ENCODE data around the gene DDX6.
"Not testable (repeated sequence)": the region's sequence is repeated elsewhere in the genome, so short reads cannot be mapped to it uniquely, and the experiment has no call there.

DDX6 gene

DNA sequence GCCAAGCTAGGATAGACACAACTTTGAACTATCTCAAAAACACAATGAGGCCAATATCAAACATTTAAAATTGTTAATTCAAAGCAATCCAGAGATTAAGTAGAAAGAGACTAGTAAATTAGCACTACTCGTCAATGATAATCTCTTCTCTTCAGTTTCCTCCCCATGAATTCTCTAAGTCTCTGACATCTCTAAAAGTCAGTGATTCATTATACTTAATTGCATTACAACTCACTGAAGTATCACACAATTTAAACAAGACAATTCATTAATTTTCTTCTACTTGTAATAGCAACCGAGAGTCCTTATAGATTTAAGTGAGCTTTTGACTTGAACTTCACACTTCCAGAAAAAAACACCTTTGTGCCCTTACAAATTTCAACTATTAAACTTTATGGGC is 4.3 kb downstream of the DDX6 start:
- Histone ChIP-seq H3K27me3 (ENCODE audit: insufficient read depth, low read length, poor library complexity) (no peaks in the 10 kb centered on the region), H2AFZ (ENCODE audit: low read depth, low read length) (no peak overlapping the region), H3K27ac (ENCODE audit: low read length) (no peak overlapping the region), H3K4me1 (ENCODE audit: insufficient read depth, low read length) (peaks cover 46% of the 10 kb centered on the region), H3K9ac (ENCODE audit: low read depth, low read length) (peak overlapping the region; percentile 3; the same call in 1 of the 2 replicates), H3K4me2 (ENCODE audit: insufficient read depth, low read length) (peak overlapping the region; percentile 71; the same call in 1 of the 2 replicates), H3K4me3 (ENCODE audit: low read depth in 1 of 2, low read length in 2 of 2) (peak overlapping the region in 1 of 2 experiments; percentile 1; a peak in 1 of 4 replicates), H4K20me1 (ENCODE audit: insufficient read depth, low read length) (peaks cover 78% of the 10 kb centered on the region), H3K79me2 (ENCODE audit: insufficient read depth, low read length) (peaks cover 100% of the 10 kb centered on the region), H3K36me3 (ENCODE audit: insufficient read depth, low read length) (peaks cover 74% of the 10 kb centered on the region), H3K9me3 (ENCODE audit: insufficient read depth, low read length, severe bottlenecking) (no peaks in the 10 kb centered on the region)
- TF ChIP-seq EZH2 (IDR thresholded peaks at IDR 0.05; ENCODE audit: borderline replicate concordance, low read depth, low read length, severe bottlenecking), result no peak
- TF ChIP-seq, protein P1, sequence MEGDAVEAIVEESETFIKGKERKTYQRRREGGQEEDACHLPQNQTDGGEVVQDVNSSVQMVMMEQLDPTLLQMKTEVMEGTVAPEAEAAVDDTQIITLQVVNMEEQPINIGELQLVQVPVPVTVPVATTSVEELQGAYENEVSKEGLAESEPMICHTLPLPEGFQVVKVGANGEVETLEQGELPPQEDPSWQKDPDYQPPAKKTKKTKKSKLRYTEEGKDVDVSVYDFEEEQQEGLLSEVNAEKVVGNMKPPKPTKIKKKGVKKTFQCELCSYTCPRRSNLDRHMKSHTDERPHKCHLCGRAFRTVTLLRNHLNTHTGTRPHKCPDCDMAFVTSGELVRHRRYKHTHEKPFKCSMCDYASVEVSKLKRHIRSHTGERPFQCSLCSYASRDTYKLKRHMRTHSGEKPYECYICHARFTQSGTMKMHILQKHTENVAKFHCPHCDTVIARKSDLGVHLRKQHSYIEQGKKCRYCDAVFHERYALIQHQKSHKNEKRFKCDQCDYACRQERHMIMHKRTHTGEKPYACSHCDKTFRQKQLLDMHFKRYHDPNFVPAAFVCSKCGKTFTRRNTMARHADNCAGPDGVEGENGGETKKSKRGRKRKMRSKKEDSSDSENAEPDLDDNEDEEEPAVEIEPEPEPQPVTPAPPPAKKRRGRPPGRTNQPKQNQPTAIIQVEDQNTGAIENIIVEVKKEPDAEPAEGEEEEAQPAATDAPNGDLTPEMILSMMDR (IDR thresholded peaks at IDR 0.05; ENCODE audit: borderline replicate concordance, extremely low read depth, low read length, poor library complexity, severe bottlenecking), result no peak
- no peak for DNase-seq
- no peak for ATAC-seq (ENCODE audit: insufficient read depth, low read depth)

DNA sequence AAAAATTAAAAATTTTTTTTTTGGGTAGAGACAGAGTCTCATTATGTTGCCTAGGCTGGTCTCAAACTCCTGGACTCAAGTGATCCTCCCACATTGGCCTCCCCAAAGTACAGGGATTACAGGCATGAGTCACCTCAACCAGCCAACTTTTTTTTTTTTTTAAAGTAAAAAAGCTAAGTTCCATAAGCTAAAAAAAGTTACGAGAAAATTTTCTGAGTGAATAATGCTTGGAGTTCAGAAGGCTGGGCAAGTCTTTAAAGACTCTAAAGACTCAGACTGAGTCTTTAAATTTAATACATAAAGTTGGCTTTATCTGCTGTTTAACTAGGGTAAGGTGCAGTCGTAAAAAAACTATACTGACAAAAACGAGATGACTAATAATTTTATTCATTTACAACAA is 5.6 kb downstream of the DDX6 start:
- H3K36me3 ChIP-seq (ENCODE audit: insufficient read depth, low read length), result peaks cover 84% of the 10 kb centered on the region
- H3K9ac ChIP-seq (ENCODE audit: low read depth, low read length), result no peak overlapping the region
- no peak for ATAC-seq (ENCODE audit: insufficient read depth, low read depth)
- H2AFZ ChIP-seq (ENCODE audit: low read depth, low read length), result no peak overlapping the region
- peaks cover 100% of the 10 kb centered on the region for H3K79me2 ChIP-seq (ENCODE audit: insufficient read depth, low read length)
- H3K4me3 ChIP-seq (ENCODE audit: low read depth in 1 of 2, low read length in 2 of 2), result no peak overlapping the region
- H3K4me2 ChIP-seq (ENCODE audit: insufficient read depth, low read length), result peak overlapping the region; percentile 71; the same call in 1 of the 2 replicates
- H4K20me1 ChIP-seq (ENCODE audit: insufficient read depth, low read length), result peaks cover 89% of the 10 kb centered on the region
- no peak for DNase-seq
- H3K9me3 ChIP-seq (ENCODE audit: insufficient read depth, low read length, severe bottlenecking), result no peaks in the 10 kb centered on the region
- no peak for TF ChIP-seq EZH2 (IDR thresholded peaks at IDR 0.05; ENCODE audit: borderline replicate concordance, low read depth, low read length, severe bottlenecking)
- TF ChIP-seq, protein P1 (IDR thresholded peaks at IDR 0.05; ENCODE audit: borderline replicate concordance, extremely low read depth, low read length, poor library complexity, severe bottlenecking), result no peak
- H3K27ac ChIP-seq (ENCODE audit: low read length), result no peak overlapping the region
- H3K4me1 ChIP-seq (ENCODE audit: insufficient read depth, low read length), result peaks cover 48% of the 10 kb centered on the region
- H3K27me3 ChIP-seq (ENCODE audit: insufficient read depth, low read length, poor library complexity), result no peaks in the 10 kb centered on the region

DNA sequence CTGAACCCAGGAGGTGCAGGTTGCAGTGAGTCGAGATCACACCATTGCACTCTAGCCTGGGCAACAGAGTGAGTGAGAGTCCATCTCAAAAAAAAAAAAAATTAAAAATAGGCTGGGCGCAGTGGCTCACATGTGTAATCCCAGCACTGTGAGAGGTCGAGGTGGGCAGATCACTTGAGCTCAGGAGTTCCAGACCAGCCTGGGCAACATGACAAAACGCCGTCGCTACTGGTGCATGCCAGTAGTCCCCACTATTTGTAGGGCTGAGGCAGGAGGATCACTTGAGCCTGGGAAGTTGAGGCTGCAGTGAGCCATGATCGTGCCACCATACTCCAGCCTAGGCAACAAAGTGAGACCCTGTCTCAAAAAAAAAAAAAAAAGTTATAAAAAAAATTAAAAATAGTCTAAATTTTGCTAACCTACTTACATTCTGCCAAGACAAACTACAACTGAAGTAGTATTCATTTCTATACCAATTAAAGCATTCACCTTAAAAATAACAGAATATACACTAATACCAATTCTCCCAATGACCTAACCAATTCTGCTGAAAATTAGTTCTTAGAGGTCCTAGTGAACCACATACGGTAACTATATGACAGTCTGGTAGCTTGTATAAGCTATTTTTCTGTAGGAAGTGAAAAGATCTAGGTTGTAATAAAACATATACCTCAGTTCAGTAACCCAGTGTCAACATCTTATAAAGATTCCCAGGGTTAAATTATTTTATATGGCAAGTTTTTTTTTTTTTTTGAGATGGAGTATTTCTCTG is 7.1 kb downstream of the DDX6 start:
- H3K9ac ChIP-seq (ENCODE audit: low read depth, low read length), result no peak overlapping the region
- H3K79me2 ChIP-seq (ENCODE audit: insufficient read depth, low read length), result peaks cover 100% of the 10 kb centered on the region
- H2AFZ ChIP-seq (ENCODE audit: low read depth, low read length), result no peak overlapping the region
- ATAC-seq (ENCODE audit: insufficient read depth, low read depth) (no peak), DNase-seq (no peak)
- no peaks in the 10 kb centered on the region for H3K9me3 ChIP-seq (ENCODE audit: insufficient read depth, low read length, severe bottlenecking)
- H3K27ac ChIP-seq (ENCODE audit: low read length), result no peak overlapping the region
- peaks cover 87% of the 10 kb centered on the region for H3K36me3 ChIP-seq (ENCODE audit: insufficient read depth, low read length)
- H3K27me3 ChIP-seq (ENCODE audit: insufficient read depth, low read length, poor library complexity), result no peaks in the 10 kb centered on the region
- peaks cover 41% of the 10 kb centered on the region for H3K4me1 ChIP-seq (ENCODE audit: insufficient read depth, low read length)
- peaks cover 84% of the 10 kb centered on the region for H4K20me1 ChIP-seq (ENCODE audit: insufficient read depth, low read length)
- no peak overlapping the region for H3K4me3 ChIP-seq (ENCODE audit: low read depth in 1 of 2, low read length in 2 of 2)
- TF ChIP-seq EZH2 (IDR thresholded peaks at IDR 0.05; ENCODE audit: borderline replicate concordance, low read depth, low read length, severe bottlenecking), result no peak
- TF ChIP-seq, protein P1 (IDR thresholded peaks at IDR 0.05; ENCODE audit: borderline replicate concordance, extremely low read depth, low read length, poor library complexity, severe bottlenecking), result no peak
- H3K4me2 ChIP-seq (ENCODE audit: insufficient read depth, low read length), result no peak overlapping the region

DNA sequence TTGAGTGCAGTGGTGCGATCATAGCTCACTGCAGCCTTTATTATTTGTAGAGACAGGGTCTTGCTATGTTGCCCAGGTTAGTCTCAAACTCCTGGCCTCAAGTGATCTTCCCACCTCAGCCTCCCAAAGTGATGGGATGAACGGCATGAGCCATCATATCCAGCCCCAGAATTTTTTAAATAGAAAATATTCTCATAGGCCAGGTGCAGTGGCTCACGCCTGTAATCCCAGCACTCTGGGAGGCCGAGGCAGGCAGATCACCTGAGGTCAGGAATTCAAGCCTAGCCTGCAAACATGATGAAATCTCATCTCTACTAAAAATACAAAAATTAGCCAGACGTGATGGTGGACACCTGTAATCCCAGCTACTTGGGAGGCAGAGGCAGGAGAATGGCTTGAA is 7.6 kb downstream of the DDX6 start:
- H2AFZ ChIP-seq (ENCODE audit: low read depth, low read length); ATAC-seq (ENCODE audit: insufficient read depth, low read depth); DNase-seq; H3K27me3 ChIP-seq (ENCODE audit: insufficient read depth, low read length, poor library complexity); H3K9me3 ChIP-seq (ENCODE audit: insufficient read depth, low read length, severe bottlenecking); H3K27ac ChIP-seq (ENCODE audit: low read length); H3K4me3 ChIP-seq (ENCODE audit: low read depth in 1 of 2, low read length in 2 of 2); H3K9ac ChIP-seq (ENCODE audit: low read depth, low read length): not testable (repeated sequence)
- Histone ChIP-seq H4K20me1 (ENCODE audit: insufficient read depth, low read length) (peaks cover 84% of the 10 kb centered on the region), H3K4me1 (ENCODE audit: insufficient read depth, low read length) (peaks cover 35% of the 10 kb centered on the region), H3K4me2 (ENCODE audit: insufficient read depth, low read length) (peak overlapping the region; percentile 32; the same call in 1 of the 2 replicates), H3K79me2 (ENCODE audit: insufficient read depth, low read length) (peaks cover 100% of the 10 kb centered on the region), H3K36me3 (ENCODE audit: insufficient read depth, low read length) (peaks cover 90% of the 10 kb centered on the region)

Data from DND-41 (cell line).